ENCODE data around the gene CISH. TPM values are rescaled to one million over a fixed set of nuclear protein-coding genes. Genes with fewer than 3 reads are reported as not detected.

Gene CISH
- total RNA-seq, 5 donors from 2014 or later (not counting 1 experiment from before 2014, with no cell fraction given): 37.4 to 217 (median 190) TPM

GRCh38 chr3:50600841-50601591 lies 10.6 kb downstream of the CISH start:
- ChIA-PET POLR2A (interaction anchor here (0.6 to 0.7 kb wide), 3 partner anchors 10 to 707 kb away, joined by 3 to 5 read pairs (median 5); no protein-coding TSS in a partner anchor), CTCF (interaction anchor here in 1 of 2 donors (0.7 to 1.6 kb wide), 5 partner anchors 9 to 33 kb away, joined by 3 to 8 read pairs (median 4); partner anchors contain the start of genes CISH and MAPKAPK3)
- WGBS (ENCODE audit: insufficient coverage): 0% methylated on average over 7 of the region's 14 CpGs
- peaks cover 74 to 82% (median 78%) of the 10 kb centered on the region in 3 donors for H3K4me1 Mint-ChIP-seq
- Histone ChIP-seq H3K36me3 (ENCODE audit: control insufficient read depth in 2 of 2, extremely low read depth in 1 of 2, insufficient read depth in 1 of 2, low read length in 1 of 2) (peaks cover 0 to 37% of the 10 kb centered on the region in 2 donors), H3K27me3 (replicated peaks in 1 of 2; ENCODE audit: control insufficient read depth in 2 of 2, extremely low read depth in 1 of 2, insufficient read depth in 2 of 2, low read length in 1 of 2) (no peaks in the 10 kb centered on the region), H3K4me3 (ENCODE audit: control insufficient read depth in 1 of 2, extremely low read depth in 1 of 2, low read length in 1 of 2) (peak overlapping the region; percentile 1 to 28), H3K27ac (ENCODE audit: low read length) (peak overlapping the region; percentile 76), H3K4me1 (ENCODE audit: control insufficient read depth in 1 of 2, extremely low read depth in 1 of 2, insufficient read depth in 2 of 2, low read length in 2 of 2) (peaks cover 50 to 80% of the 10 kb centered on the region in 2 experiments), H3K9me3 (no peaks in the 10 kb centered on the region)
- H3K4me3 Mint-ChIP-seq: peak overlapping the region; percentile 51 to 93 (median 72)
- H3K36me3 Mint-ChIP-seq: peaks cover 24% of the 10 kb centered on the region
- ATAC-seq (replicated peaks in 1 of 4) (peak; percentile 62 to 74 (median 72)), DNase-seq (peak in 32 of 35 experiments; percentile 28 to 76 (median 56))
- H3K9me3 Mint-ChIP-seq: no peaks in the 10 kb centered on the region
- H3K27ac Mint-ChIP-seq: peak overlapping the region; percentile 99 to 100
- no peaks in the 10 kb centered on the region for H3K27me3 Mint-ChIP-seq

- peak overlapping the region in 1 of 3 donors; percentile 93 for H3K4me3 Mint-ChIP-seq
- ChIA-PET POLR2A (no interaction called here), CTCF (no interaction called here)
- no peaks in the 10 kb centered on the region for H3K27me3 ChIP-seq (replicated peaks in 1 of 2; ENCODE audit: control insufficient read depth in 2 of 2, extremely low read depth in 1 of 2, insufficient read depth in 2 of 2, low read length in 1 of 2)
- no peaks in the 10 kb centered on the region for H3K9me3 ChIP-seq
- H3K4me1 ChIP-seq (ENCODE audit: control insufficient read depth in 1 of 2, extremely low read depth in 1 of 2, insufficient read depth in 2 of 2, low read length in 2 of 2): peaks cover 46 to 72% of the 10 kb centered on the region in 2 experiments
- peak overlapping the region; percentile 76 for H3K27ac ChIP-seq (ENCODE audit: low read length)
- no peak for ATAC-seq (replicated peaks in 1 of 4)
- no peaks in the 10 kb centered on the region for H3K27me3 Mint-ChIP-seq
- H3K27ac Mint-ChIP-seq: peak overlapping the region; percentile 99 to 100
- WGBS (ENCODE audit: insufficient coverage): 82% methylated on average over 6 of the region's 9 CpGs
- H3K36me3 ChIP-seq (ENCODE audit: control insufficient read depth in 2 of 2, extremely low read depth in 1 of 2, insufficient read depth in 1 of 2, low read length in 1 of 2): peaks cover 0 to 30% of the 10 kb centered on the region in 2 donors
- H3K36me3 Mint-ChIP-seq: peaks cover 16% of the 10 kb centered on the region
- peaks cover 71 to 82% (median 78%) of the 10 kb centered on the region in 3 donors for H3K4me1 Mint-ChIP-seq
- H3K9me3 Mint-ChIP-seq: no peaks in the 10 kb centered on the region
- H3K4me3 ChIP-seq (ENCODE audit: control insufficient read depth in 1 of 2, extremely low read depth in 1 of 2, low read length in 1 of 2): peak overlapping the region in 1 of 2 donors; percentile 5
- no peak for DNase-seq
These were observed 11.3 kb downstream of the CISH start for GRCh38 chr3:50600141-50600753.

DNA sequence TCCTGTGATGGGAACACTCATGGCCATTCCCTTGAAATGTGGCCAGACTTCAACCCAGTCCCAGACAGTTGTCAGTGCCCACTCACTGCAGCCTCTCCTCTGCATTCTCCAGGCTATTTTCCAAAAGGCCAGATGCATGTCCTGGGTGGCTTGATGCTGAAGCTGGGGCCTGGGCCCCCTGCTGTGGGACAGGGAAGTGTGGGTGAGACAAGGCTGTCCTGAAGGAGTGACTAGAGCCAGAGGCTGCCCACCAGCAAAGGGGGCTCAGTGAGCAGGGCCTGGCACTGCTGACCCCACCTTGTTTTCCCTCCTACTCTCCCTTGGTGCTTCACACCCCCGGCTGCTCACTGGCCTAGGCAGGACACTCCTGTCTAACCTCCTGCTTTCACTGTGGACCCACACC lies 11.9 kb downstream of the CISH start:
- H3K36me3 Mint-ChIP-seq: peaks cover 12% of the 10 kb centered on the region
- Histone ChIP-seq H3K4me3 (ENCODE audit: control insufficient read depth in 1 of 2, extremely low read depth in 1 of 2, low read length in 1 of 2) (peak overlapping the region in 1 of 2 donors; percentile 5), H3K27me3 (replicated peaks in 1 of 2; ENCODE audit: control insufficient read depth in 2 of 2, extremely low read depth in 1 of 2, insufficient read depth in 2 of 2, low read length in 1 of 2) (no peaks in the 10 kb centered on the region), H3K4me1 (ENCODE audit: control insufficient read depth in 1 of 2, extremely low read depth in 1 of 2, insufficient read depth in 2 of 2, low read length in 2 of 2) (peaks cover 41 to 68% of the 10 kb centered on the region in 2 experiments), H3K9me3 (no peaks in the 10 kb centered on the region), H3K36me3 (ENCODE audit: control insufficient read depth in 2 of 2, extremely low read depth in 1 of 2, insufficient read depth in 1 of 2, low read length in 1 of 2) (peaks cover 0 to 24% of the 10 kb centered on the region in 2 donors), H3K27ac (ENCODE audit: low read length) (peak overlapping the region; percentile 76)
- CTCF ChIA-PET: no interaction called here
- no peaks in the 10 kb centered on the region for H3K27me3 Mint-ChIP-seq
- ATAC-seq (replicated peaks in 1 of 4): no peak
- POLR2A ChIA-PET: no interaction called here
- WGBS (ENCODE audit: insufficient coverage): 100% methylated on average over 1 of the region's 1 CpG
- H3K27ac Mint-ChIP-seq: peak overlapping the region; percentile 99 to 100
- peak overlapping the region in 1 of 3 donors; percentile 93 for H3K4me3 Mint-ChIP-seq
- H3K4me1 Mint-ChIP-seq: peaks cover 70 to 82% (median 78%) of the 10 kb centered on the region in 3 donors
- H3K9me3 Mint-ChIP-seq: no peaks in the 10 kb centered on the region
- DNase-seq: no peak

GRCh38 chr3:50599115-50599715 lies 12.4 kb downstream of the CISH start:
- POLR2A ChIA-PET: no interaction called here
- Mint-ChIP-seq H3K9me3 (no peaks in the 10 kb centered on the region), H3K27ac (peak overlapping the region; percentile 99 to 100), H3K36me3 (peaks cover 9% of the 10 kb centered on the region), H3K4me1 (peaks cover 70 to 82% (median 78%) of the 10 kb centered on the region in 3 donors), H3K27me3 (no peaks in the 10 kb centered on the region), H3K4me3 (peak overlapping the region in 1 of 3 donors; percentile 93)
- peaks cover 37 to 68% of the 10 kb centered on the region in 2 experiments for H3K4me1 ChIP-seq (ENCODE audit: control insufficient read depth in 1 of 2, extremely low read depth in 1 of 2, insufficient read depth in 2 of 2, low read length in 2 of 2)
- 98% methylated on average over 5 of the region's 6 CpGs for WGBS (ENCODE audit: insufficient coverage)
- H3K27ac ChIP-seq (ENCODE audit: low read length): no peak overlapping the region
- H3K27me3 ChIP-seq (replicated peaks in 1 of 2; ENCODE audit: control insufficient read depth in 2 of 2, extremely low read depth in 1 of 2, insufficient read depth in 2 of 2, low read length in 1 of 2): no peaks in the 10 kb centered on the region
- ATAC-seq (replicated peaks in 1 of 4): no peak
- H3K36me3 ChIP-seq (ENCODE audit: control insufficient read depth in 2 of 2, extremely low read depth in 1 of 2, insufficient read depth in 1 of 2, low read length in 1 of 2): peaks cover 0 to 19% of the 10 kb centered on the region in 2 donors
- DNase-seq: no peak
- H3K4me3 ChIP-seq (ENCODE audit: control insufficient read depth in 1 of 2, extremely low read depth in 1 of 2, low read length in 1 of 2): no peak overlapping the region
- H3K9me3 ChIP-seq: no peaks in the 10 kb centered on the region
- CTCF ChIA-PET: interaction anchor here in 1 of 2 donors (1.1 kb wide), 1 partner anchor 28 kb away, joined by 10 read pairs; no protein-coding TSS in a partner anchor

DNA sequence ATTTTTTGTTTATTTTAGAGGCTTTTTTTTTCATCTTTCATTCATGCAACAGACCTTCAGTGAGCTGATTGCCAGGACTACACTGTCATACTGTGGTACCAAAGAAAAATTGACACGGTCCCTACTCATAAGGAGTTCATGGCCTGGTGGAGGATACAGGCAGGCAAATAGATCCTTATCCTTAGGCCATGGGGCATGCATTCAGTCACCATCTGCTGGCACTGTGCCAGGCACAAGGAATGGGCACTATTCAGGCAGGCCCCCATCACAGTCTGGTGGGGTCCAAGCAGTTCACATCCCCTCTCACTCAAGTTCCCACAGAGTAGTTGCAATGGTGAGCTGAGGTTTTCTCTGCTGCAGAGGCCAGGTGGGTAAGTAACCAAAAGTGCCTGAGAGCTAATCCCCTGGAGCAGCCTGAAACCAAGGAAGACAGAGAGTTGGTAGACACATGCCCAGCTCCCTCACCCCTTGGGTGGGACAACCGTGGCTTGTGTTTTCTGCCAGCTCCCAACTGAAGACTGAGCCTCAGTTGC lies 17.3 kb downstream of the CISH start:
- no peak for DNase-seq
- Mint-ChIP-seq H3K4me1 (peaks cover 56 to 81% (median 71%) of the 10 kb centered on the region in 3 donors), H3K4me3 (no peak overlapping the region), H3K36me3 (no peaks in the 10 kb centered on the region), H3K9me3 (no peaks in the 10 kb centered on the region), H3K27ac (peak overlapping the region; percentile 96 to 98), H3K27me3 (no peaks in the 10 kb centered on the region)
- Histone ChIP-seq H3K4me3 (ENCODE audit: control insufficient read depth in 1 of 2, extremely low read depth in 1 of 2, low read length in 1 of 2) (no peak overlapping the region), H3K4me1 (ENCODE audit: control insufficient read depth in 1 of 2, extremely low read depth in 1 of 2, insufficient read depth in 2 of 2, low read length in 2 of 2) (peaks cover 21 to 61% of the 10 kb centered on the region in 2 experiments), H3K36me3 (ENCODE audit: control insufficient read depth in 2 of 2, extremely low read depth in 1 of 2, insufficient read depth in 1 of 2, low read length in 1 of 2) (peaks cover 0 to 3% of the 10 kb centered on the region in 2 donors), H3K27me3 (replicated peaks in 1 of 2; ENCODE audit: control insufficient read depth in 2 of 2, extremely low read depth in 1 of 2, insufficient read depth in 2 of 2, low read length in 1 of 2) (no peaks in the 10 kb centered on the region), H3K9me3 (no peaks in the 10 kb centered on the region), H3K27ac (ENCODE audit: low read length) (no peak overlapping the region)
- ChIA-PET POLR2A (interaction anchor here in 1 of 2 donors (1.3 kb wide), 1 partner anchor 15 kb away, joined by 6 read pairs; no protein-coding TSS in a partner anchor), CTCF (interaction anchor here in 1 of 2 donors (0.8 kb wide), 1 partner anchor 18 kb away, joined by 3 read pairs; the partner anchor contains the start of gene CISH)
- ATAC-seq (replicated peaks in 1 of 4): no peak
- WGBS (ENCODE audit: insufficient coverage): no CpG with 5 or more reads among the region's 2 CpGs

Measured in T-cell (primary cell).